Astrocyte (in vitro differentiated cells and primary cell): ENCODE data around the gene EEF1AKMT3. TPM values are rescaled to one million over a fixed set of nuclear protein-coding genes. Genes with fewer than 3 reads are reported as not detected.

Experiments
- DNase-seq: peaks from one replicate; pipeline ENCODE4 v3.0.0-alpha.2; 2010; ENCODE audit warnings: low read depth
- FAIRE-seq: peaks from 2 replicates; lab custom pipeline; 2011; peaks lifted over from hg19 to GRCh38; lab: Jason Lieb, UNC
- H2AFZ ChIP-seq: 2 replicates; pipeline ENCODE4 v1.6.0; 2012; ENCODE audit warnings: low read depth, low read length, inconsistent platforms
- H3K27ac ChIP-seq: 2 replicates; pipeline ENCODE4 v1.5.1; 2011; ENCODE audit warnings: low read depth, low read length, inconsistent platforms
- H3K27me3 ChIP-seq: 2 replicates; pipeline ENCODE4 v1.6.0; 2011; ENCODE audit warnings: low read length, inconsistent platforms; ENCODE audit not compliant: insufficient read depth
- H3K36me3 ChIP-seq: 2 replicates; pipeline ENCODE4 v1.5.1; 2011; ENCODE audit warnings: low read length, inconsistent platforms; ENCODE audit not compliant: insufficient read depth
- H3K4me1 ChIP-seq: 2 replicates; pipeline ENCODE4 v1.5.1; 2011; ENCODE audit warnings: low read length, inconsistent platforms; ENCODE audit not compliant: insufficient read depth
- H3K4me2 ChIP-seq: 2 replicates; pipeline ENCODE4 v1.6.0; 2012; ENCODE audit warnings: low read length, inconsistent platforms
- H3K4me3 ChIP-seq: 2 replicates; pipeline ENCODE4 v1.5.1; 2011; ENCODE audit warnings: low read depth, mild to moderate bottlenecking, low read length, inconsistent platforms; ENCODE audit not compliant: insufficient read depth
- H3K79me2 ChIP-seq: 2 replicates; pipeline ENCODE4 v1.6.0; 2012; ENCODE audit warnings: mild to moderate bottlenecking, low read length, inconsistent platforms; ENCODE audit not compliant: insufficient read depth
- H3K9ac ChIP-seq: 2 replicates; pipeline ENCODE4 v1.6.0; 2012; ENCODE audit warnings: mild to moderate bottlenecking, low read length, inconsistent platforms
- H3K9me3 ChIP-seq: 2 replicates; pipeline ENCODE4 v1.5.1; 2012; ENCODE audit warnings: low read depth, mild to moderate bottlenecking, low read length, inconsistent platforms; ENCODE audit not compliant: insufficient read depth
- H4K20me1 ChIP-seq: 2 replicates; pipeline ENCODE4 v1.6.0; 2012; ENCODE audit warnings: low read length, inconsistent platforms; ENCODE audit not compliant: insufficient read depth
- H3K27ac Mint-ChIP-seq: one replicate; pipeline ENCODE4 v1.8.0; 2021; ENCODE audit warnings: mild to moderate bottlenecking, mixed read lengths; ENCODE audit not compliant: unreplicated experiment
- H3K27me3 Mint-ChIP-seq: one replicate; pipeline ENCODE4 v1.8.0; 2021; ENCODE audit warnings: low read depth, mixed read lengths; ENCODE audit not compliant: unreplicated experiment
- H3K36me3 Mint-ChIP-seq: one replicate; pipeline ENCODE4 v1.8.0; 2021; ENCODE audit warnings: low read depth, mixed read lengths; ENCODE audit not compliant: unreplicated experiment
- H3K4me1 Mint-ChIP-seq: one replicate; pipeline ENCODE4 v1.8.0; 2021; ENCODE audit warnings: low read depth, mixed read lengths; ENCODE audit not compliant: unreplicated experiment
- H3K4me3 Mint-ChIP-seq: one replicate; pipeline ENCODE4 v1.8.0; 2021; ENCODE audit warnings: mild to moderate bottlenecking, moderate library complexity, mixed read lengths; ENCODE audit not compliant: unreplicated experiment
- H3K9me3 Mint-ChIP-seq: one replicate; pipeline ENCODE4 v1.8.0; 2021; ENCODE audit warnings: mild to moderate bottlenecking, mixed read lengths; ENCODE audit not compliant: unreplicated experiment
- CTCF ChIP-seq: IDR thresholded peaks from 2 replicates; pipeline ENCODE4 v1.5.1; 2011; ENCODE audit warnings: low read depth, mild to moderate bottlenecking, inconsistent platforms, low read length, moderate library complexity; ENCODE audit not compliant: insufficient read depth
- EZH2 ChIP-seq: IDR thresholded peaks from 2 replicates; pipeline ENCODE4 v1.6.1; 2012; ENCODE audit warnings: mild to moderate bottlenecking, low read length, inconsistent platforms; ENCODE audit not compliant: insufficient read depth
- total RNA-seq: library from RNA; stranded (reverse); gene quantifications from 2 replicates; pipeline ENCODE4 v1.2.1, GENCODE V29; 2021

EEF1AKMT3 gene
- total RNA-seq, 1 donor from 2014 or later = 8.1 TPM

GRCh38 chr12:57729321-57729844 lies 43.0 kb upstream of the EEF1AKMT3 start:
- Histone ChIP-seq H2AFZ (no peak overlapping the region), H3K9ac (no peak overlapping the region), H3K4me2 (no peak overlapping the region), H3K27me3 (peaks cover 36% of the 10 kb centered on the region), H3K9me3 (no peaks in the 10 kb centered on the region), H3K4me1 (peaks cover 7% of the 10 kb centered on the region), H3K79me2 (no peaks in the 10 kb centered on the region), H3K4me3 (no peak overlapping the region), H3K27ac (no peak overlapping the region), H4K20me1 (peaks cover 8% of the 10 kb centered on the region), H3K36me3 (no peaks in the 10 kb centered on the region)
- Mint-ChIP-seq H3K4me1 (peaks cover 2% of the 10 kb centered on the region), H3K27me3 (peaks cover 80% of the 10 kb centered on the region), H3K9me3 (peaks cover 16% of the 10 kb centered on the region), H3K4me3 (no peak overlapping the region), H3K27ac (no peak overlapping the region), H3K36me3 (peaks cover 5% of the 10 kb centered on the region)
- no peak for FAIRE-seq
- no peak for TF ChIP-seq CTCF
- TF ChIP-seq EZH2 = no peak
- DNase-seq = no peak

GRCh38 chr12:57730336-57731067 lies 41.9 kb upstream of the EEF1AKMT3 start:
- Mint-ChIP-seq H3K4me1 (peaks cover 9% of the 10 kb centered on the region), H3K9me3 (peaks cover 16% of the 10 kb centered on the region), H3K27me3 (peaks cover 80% of the 10 kb centered on the region), H3K27ac (no peak overlapping the region), H3K36me3 (peaks cover 8% of the 10 kb centered on the region), H3K4me3 (no peak overlapping the region)
- no peaks in the 10 kb centered on the region for H3K36me3 ChIP-seq
- FAIRE-seq (no peak), DNase-seq (no peak)
- H2AFZ ChIP-seq = no peak overlapping the region
- H3K9ac ChIP-seq = no peak overlapping the region
- H3K4me2 ChIP-seq = no peak overlapping the region
- peaks cover 7% of the 10 kb centered on the region for H3K4me1 ChIP-seq
- no peak overlapping the region for H3K27ac ChIP-seq
- peaks cover 8% of the 10 kb centered on the region for H4K20me1 ChIP-seq
- no peak for TF ChIP-seq EZH2
- TF ChIP-seq CTCF = no peak
- H3K27me3 ChIP-seq = peaks cover 47% of the 10 kb centered on the region
- no peaks in the 10 kb centered on the region for H3K79me2 ChIP-seq
- no peaks in the 10 kb centered on the region for H3K9me3 ChIP-seq
- no peak overlapping the region for H3K4me3 ChIP-seq
